ENCODE measurements around the gene PAFAH1B2. TPM values are rescaled to one million over a fixed set of nuclear protein-coding genes. Genes with fewer than 3 reads are reported as not detected.

Gene PAFAH1B2
- total and polyA plus RNA-seq, 2 donors (not counting 3 experiments of a cell fraction or from before 2014, with no cell fraction given) = 34.2 to 128 TPM

GRCh38 chr11:117145393-117145761 lies 1.3 kb downstream of the PAFAH1B2 start:
- no peak for FAIRE-seq
- H3K79me2 ChIP-seq (ENCODE audit: control insufficient read depth, insufficient read depth, low read length) = peaks cover 58% of the 10 kb centered on the region
- DNase-seq (ENCODE audit: low read depth, low spot score) = peak; percentile 73
- peak overlapping the region; percentile 82 for H3K9ac ChIP-seq (replicated peaks; ENCODE audit: extremely low read depth, insufficient read depth, low read length)
- H4K20me1 ChIP-seq (replicated peaks; ENCODE audit: control insufficient read depth, extremely low read depth, insufficient read depth, low read length) = peaks cover 4% of the 10 kb centered on the region
- CTCF ChIA-PET = interaction anchor here (1.1 to 3.5 kb wide), 8 partner anchors 28 to 403 kb away, joined by 3 to 31 read pairs (median 11); partner anchors contain the start of genes APOA5, PCSK7, RNF214 and SIDT2
- peak overlapping the region; percentile 33 for H3K27ac ChIP-seq (ENCODE audit: insufficient read depth, low read depth, low read length)
- H3K4me1 ChIP-seq (ENCODE audit: control insufficient read depth, extremely low read depth, insufficient read depth, low read length) = peaks cover 11% of the 10 kb centered on the region
- H3K27me3 ChIP-seq (ENCODE audit: control insufficient read depth in 2 of 2, insufficient read depth in 2 of 2, low read length in 2 of 2) = no peaks in the 10 kb centered on the region
- POLR2A ChIA-PET = interaction anchor here (1.6 kb wide), 1 partner anchor 33 kb away, joined by 4 read pairs; the partner anchor contains the start of gene SIDT2
- H3K9me1 ChIP-seq (replicated peaks; ENCODE audit: control insufficient read depth, extremely low read depth, insufficient read depth, low read length) = no peaks in the 10 kb centered on the region
- H3K9me3 ChIP-seq (replicated peaks; ENCODE audit: control insufficient read depth, insufficient read depth, low read length) = no peaks in the 10 kb centered on the region
- no peaks in the 10 kb centered on the region for H3K36me3 ChIP-seq (ENCODE audit: control insufficient read depth in 2 of 2, extremely low read depth in 1 of 2, insufficient read depth in 2 of 2, low read length in 2 of 2)
- TF ChIP-seq POLR2AphosphoS5 (IDR thresholded peaks at IDR 0.05; ENCODE audit: insufficient read depth, low read depth, low read length) = no peak
- no peak for TF ChIP-seq POLR2A (IDR thresholded peaks at IDR 0.05; ENCODE audit: low read depth, low read length)
- peak in 1 of 2 donors; percentile 15 for TF ChIP-seq CTCF (IDR thresholded peaks at IDR 0.05; ENCODE audit: extremely low read depth in 1 of 2, insufficient read depth in 1 of 2, low read depth in 1 of 2, low read length in 2 of 2)
- no peak for TF ChIP-seq GATA2 (IDR thresholded peaks at IDR 0.05; ENCODE audit: insufficient read depth, insufficient read length, low read depth, low read length)
- intact Hi-C loops (cut with micrococcal nuclease) (loop anchor here (1.0 kb wide), 1 partner anchor 33 kb away; the partner anchor contains the start of gene SIDT2), dilution Hi-C loops (cut with MboI; ENCODE audit: extremely low pct_ligation_motif_present, low sequenced_read_pairs) (no loop called here)
- no TSS peak for BruUV-seq (replicated peaks)
- peak overlapping the region; percentile 79 to 95 (median 90) for H3K4me3 ChIP-seq (replicated peaks in 1 of 3; ENCODE audit: insufficient read depth in 1 of 3, low read depth in 1 of 3, low read length in 3 of 3)
- peak overlapping the region; percentile 57 for H3K4me2 ChIP-seq (ENCODE audit: insufficient read depth, low read length)
- no peak overlapping the region for H2AFZ ChIP-seq (ENCODE audit: low read depth, low read length)

- H3K79me2 ChIP-seq (ENCODE audit: control insufficient read depth, insufficient read depth, low read length) = peaks cover 67% of the 10 kb centered on the region
- H3K9me1 ChIP-seq (replicated peaks; ENCODE audit: control insufficient read depth, extremely low read depth, insufficient read depth, low read length) = no peaks in the 10 kb centered on the region
- no peak overlapping the region for H3K9ac ChIP-seq (replicated peaks; ENCODE audit: extremely low read depth, insufficient read depth, low read length)
- DNase-seq (ENCODE audit: low read depth, low spot score) (no peak), FAIRE-seq (no peak)
- no peak for TF ChIP-seq GATA2 (IDR thresholded peaks at IDR 0.05; ENCODE audit: insufficient read depth, insufficient read length, low read depth, low read length)
- TF ChIP-seq POLR2AphosphoS5 (IDR thresholded peaks at IDR 0.05; ENCODE audit: insufficient read depth, low read depth, low read length) = no peak
- no peak for TF ChIP-seq POLR2A (IDR thresholded peaks at IDR 0.05; ENCODE audit: low read depth, low read length)
- no peak for TF ChIP-seq MAX (IDR thresholded peaks at IDR 0.05; ENCODE audit: insufficient read depth, insufficient read length)
- no peak for TF ChIP-seq MYC (IDR thresholded peaks at IDR 0.05; ENCODE audit: low read depth, low read length)
- no peak for TF ChIP-seq EZH2 (IDR thresholded peaks at IDR 0.05; ENCODE audit: borderline replicate concordance, low read depth, low read length, severe bottlenecking)
- TF ChIP-seq JUN (IDR thresholded peaks at IDR 0.05; ENCODE audit: borderline replicate concordance, insufficient read depth, insufficient read length, low read depth) = no peak
- no peak for TF ChIP-seq FOS (IDR thresholded peaks at IDR 0.05; ENCODE audit: borderline replicate concordance, insufficient read depth, low read length)
- no peak for TF ChIP-seq CTCF (IDR thresholded peaks at IDR 0.05; ENCODE audit: extremely low read depth in 1 of 2, insufficient read depth in 1 of 2, low read depth in 1 of 2, low read length in 2 of 2)
- peaks cover 4% of the 10 kb centered on the region for H4K20me1 ChIP-seq (replicated peaks; ENCODE audit: control insufficient read depth, extremely low read depth, insufficient read depth, low read length)
- dilution Hi-C loops (cut with MboI; ENCODE audit: extremely low pct_ligation_motif_present, low sequenced_read_pairs) = no loop called here
- H3K27ac ChIP-seq (ENCODE audit: insufficient read depth, low read depth, low read length) = no peak overlapping the region
- no peak overlapping the region for H3K4me2 ChIP-seq (ENCODE audit: insufficient read depth, low read length)
- no TSS peak for BruUV-seq (replicated peaks)
- ChIA-PET CTCF (interaction anchor here (1.1 to 3.5 kb wide), 4 partner anchors 26 to 356 kb away, joined by 3 to 31 read pairs (median 20); partner anchors contain the start of genes APOA5 and SIDT2), POLR2A (no interaction called here)
- H3K4me1 ChIP-seq (ENCODE audit: control insufficient read depth, extremely low read depth, insufficient read depth, low read length) = peaks cover 11% of the 10 kb centered on the region
- H3K4me3 ChIP-seq (replicated peaks in 1 of 3; ENCODE audit: insufficient read depth in 1 of 3, low read depth in 1 of 3, low read length in 3 of 3) = no peak overlapping the region
- H3K27me3 ChIP-seq (ENCODE audit: control insufficient read depth in 2 of 2, insufficient read depth in 2 of 2, low read length in 2 of 2) = no peaks in the 10 kb centered on the region
- no peaks in the 10 kb centered on the region for H3K9me3 ChIP-seq (replicated peaks; ENCODE audit: control insufficient read depth, insufficient read depth, low read length)
- H3K36me3 ChIP-seq (ENCODE audit: control insufficient read depth in 2 of 2, extremely low read depth in 1 of 2, insufficient read depth in 2 of 2, low read length in 2 of 2) = no peaks in the 10 kb centered on the region
- no peak overlapping the region for H2AFZ ChIP-seq (ENCODE audit: low read depth, low read length)
- intact Hi-C loops (cut with micrococcal nuclease) = no loop called here
These were observed 2.4 kb downstream of the PAFAH1B2 start for GRCh38 chr11:117146521-117146920.

Data from endothelial cell of umbilical vein (primary cell).